ENCODE results near the gene YBX2. TPM values are rescaled to one million over a fixed set of nuclear protein-coding genes. Genes with fewer than 3 reads are reported as not detected.
"Not testable (repeated sequence)": the region's sequence is repeated elsewhere in the genome, so short reads cannot be mapped to it uniquely, and the experiment has no call there.

The YBX2 gene
- total RNA-seq (ENCODE audit: unreplicated experiment), result 14.6 TPM
- long read RNA-seq, result 0 reads

GRCh38 chr17:7294614-7295153 is at the start of gene YBX2:
TSS of gene YBX2 (minus strand) at chr17:7294639. CDS start at chr17:7294500, 139 bp downstream.
- peaks cover 14% of the 10 kb centered on the region for H3K4me1 Mint-ChIP-seq (ENCODE audit: unreplicated experiment)
- no peak for TF ChIP-seq CTCF (IDR thresholded peaks at IDR 0.05; ENCODE audit: unreplicated experiment)
- H3K27ac Mint-ChIP-seq (ENCODE audit: unreplicated experiment), result no peak within 1 kb of the TSS
- H3K27me3 Mint-ChIP-seq (ENCODE audit: unreplicated experiment), result peaks cover 11% of the 10 kb centered on the region
- H3K36me3 Mint-ChIP-seq (ENCODE audit: low read depth, unreplicated experiment), result no peaks in the 10 kb centered on the region
- peak; percentile 82 for DNase-seq (ENCODE audit: low spot score)
- H3K4me3 Mint-ChIP-seq (ENCODE audit: unreplicated experiment), result peak within 1 kb of the TSS; percentile 78
- H3K9me3 Mint-ChIP-seq (ENCODE audit: unreplicated experiment), result no peaks in the 10 kb centered on the region

GRCh38 chr17:7343250-7343649 is 48.8 kb upstream of the YBX2 start:
- DNase-seq (ENCODE audit: low spot score), result no peak

GRCh38 chr17:7341842-7342241 is 47.4 kb upstream of the YBX2 start:
- Mint-ChIP-seq H3K27ac (ENCODE audit: unreplicated experiment) (no peak overlapping the region), H3K9me3 (ENCODE audit: unreplicated experiment) (no peaks in the 10 kb centered on the region), H3K36me3 (ENCODE audit: low read depth, unreplicated experiment) (no peaks in the 10 kb centered on the region), H3K4me1 (ENCODE audit: unreplicated experiment) (peaks cover 6% of the 10 kb centered on the region), H3K4me3 (ENCODE audit: unreplicated experiment) (no peak overlapping the region), H3K27me3 (ENCODE audit: unreplicated experiment) (peaks cover 2% of the 10 kb centered on the region)
- DNase-seq (ENCODE audit: low spot score), result no peak
- no peak for TF ChIP-seq CTCF (IDR thresholded peaks at IDR 0.05; ENCODE audit: unreplicated experiment)

More at GRCh38 chr17:7343250-7343649, 48.8 kb upstream of the YBX2 start:
- Mint-ChIP-seq H3K9me3 (ENCODE audit: unreplicated experiment) (no peaks in the 10 kb centered on the region), H3K4me1 (ENCODE audit: unreplicated experiment) (no peaks in the 10 kb centered on the region), H3K4me3 (ENCODE audit: unreplicated experiment) (no peak overlapping the region), H3K36me3 (ENCODE audit: low read depth, unreplicated experiment) (no peaks in the 10 kb centered on the region), H3K27ac (ENCODE audit: unreplicated experiment) (no peak overlapping the region), H3K27me3 (ENCODE audit: unreplicated experiment) (no peaks in the 10 kb centered on the region)
- no peak for TF ChIP-seq CTCF (IDR thresholded peaks at IDR 0.05; ENCODE audit: unreplicated experiment)

- TF ChIP-seq CTCF (IDR thresholded peaks at IDR 0.05; ENCODE audit: unreplicated experiment), result no peak
- no peak overlapping the region for H3K27ac Mint-ChIP-seq (ENCODE audit: unreplicated experiment)
- no peak overlapping the region for H3K4me3 Mint-ChIP-seq (ENCODE audit: unreplicated experiment)
- H3K36me3 Mint-ChIP-seq (ENCODE audit: low read depth, unreplicated experiment), result no peaks in the 10 kb centered on the region
- no peaks in the 10 kb centered on the region for H3K9me3 Mint-ChIP-seq (ENCODE audit: unreplicated experiment)
- no peak for DNase-seq (ENCODE audit: low spot score)
- H3K4me1 Mint-ChIP-seq (ENCODE audit: unreplicated experiment), result peaks cover 15% of the 10 kb centered on the region
- H3K27me3 Mint-ChIP-seq (ENCODE audit: unreplicated experiment), result peaks cover 2% of the 10 kb centered on the region
Measured at GRCh38 chr17:7340179-7340578, 45.7 kb upstream of the YBX2 start.

- H3K36me3 Mint-ChIP-seq (ENCODE audit: low read depth, unreplicated experiment); H3K27me3 Mint-ChIP-seq (ENCODE audit: unreplicated experiment); H3K4me3 Mint-ChIP-seq (ENCODE audit: unreplicated experiment); H3K9me3 Mint-ChIP-seq (ENCODE audit: unreplicated experiment); DNase-seq (ENCODE audit: low spot score): not testable (repeated sequence)
- Mint-ChIP-seq H3K4me1 (ENCODE audit: unreplicated experiment) (peaks cover 15% of the 10 kb centered on the region), H3K27ac (ENCODE audit: unreplicated experiment) (peak overlapping the region; percentile 15)
Measured at GRCh38 chr17:7337600-7337999, 43.2 kb upstream of the YBX2 start.
